HEK293 (cell line): ENCODE results near the gene KCNQ1.
A peak's percentile ranks its signal among the peaks of the same experiment; 100 is the strongest.

Experiments used
- CTCF ChIA-PET: fragments of 350-600 bp; formaldehyde crosslinking; extraction: SDS; loops from one replicate; lab custom pipeline; 2021; ENCODE audit warnings: antibody characterized with exemption; lab: Yijun Ruan, JAX
- POLR2A ChIA-PET: fragments of 300-600 bp; formaldehyde crosslinking; extraction: SDS; loops from one replicate; lab custom pipeline; 2020; ENCODE audit warnings: antibody characterized with exemption, inconsistent platforms; lab: Yijun Ruan, JAX
- H3K27ac ChIP-seq: fragments of 200-500 bp; sonication (Bioruptor generic); 2 replicates; pipeline ENCODE4 v1.5.1; 2014; ENCODE audit warnings: low read depth, low read length, control low read depth, inconsistent platforms; ENCODE audit errors: extremely low read depth
- H3K36me3 ChIP-seq, 2 experiments: fragments of 200-500 bp in 1 of 2; sonication (Bioruptor generic) in 1 of 2; 1 replicate in 1 of 2; 2 replicates in 1 of 2; pipeline ENCODE4 v1.5.1; 2014 to 2017; ENCODE audit warnings: inconsistent platforms in 2 of 2, low read length in 2 of 2; ENCODE audit not compliant: control insufficient read depth in 2 of 2, insufficient read depth in 1 of 2
- H3K4me1 ChIP-seq: fragments of 200-500 bp; sonication (Bioruptor generic); 2 replicates; pipeline ENCODE4 v1.5.1; 2014; ENCODE audit warnings: mild to moderate bottlenecking, low read length, inconsistent platforms; ENCODE audit not compliant: control insufficient read depth, insufficient read depth
- H3K4me3 ChIP-seq: 2 replicates; pipeline ENCODE4 v1.5.1; 2011; ENCODE audit warnings: low read depth, mild to moderate bottlenecking, control low read depth, low read length, moderate library complexity
- H3K9me3 ChIP-seq: fragments of 200-500 bp; sonication (Bioruptor generic); 2 replicates; pipeline ENCODE4 v1.5.1; 2014; ENCODE audit warnings: low read depth, low read length, inconsistent platforms; ENCODE audit not compliant: control insufficient read depth, insufficient read depth
- EGR2 ChIP-seq: fragments of 450-650 bp; formaldehyde crosslinking; IDR thresholded peaks from 2 replicates; pipeline ENCODE4 v1.5.1; 2016; ENCODE audit warnings: low read depth, missing biosample characterization, missing genetic modification characterization
- ELK4 ChIP-seq: IDR thresholded peaks from 2 replicates; pipeline ENCODE4 v1.6.1; 2011; ENCODE audit warnings: mild to moderate bottlenecking, low read depth, low read length, borderline replicate concordance
- GLIS1 ChIP-seq: fragments of 450-650 bp; formaldehyde crosslinking; IDR thresholded peaks from 2 replicates; pipeline ENCODE4 v1.5.1; 2016; ENCODE audit warnings: missing biosample characterization, missing genetic modification characterization
- KLF9 ChIP-seq: fragments of 450-650 bp; formaldehyde crosslinking; IDR thresholded peaks from 2 replicates; pipeline ENCODE4 v1.5.1; 2016; ENCODE audit warnings: missing biosample characterization, missing genetic modification characterization, low read depth
- PRDM4 ChIP-seq: fragments of 450-650 bp; formaldehyde crosslinking; IDR thresholded peaks from 2 replicates; pipeline ENCODE4 v1.5.1; 2017; ENCODE audit warnings: missing biosample characterization, missing genetic modification characterization
- RBAK ChIP-seq: fragments of 450-650 bp; formaldehyde crosslinking; IDR thresholded peaks from 2 replicates; pipeline ENCODE4 v1.5.1; 2016; ENCODE audit warnings: missing biosample characterization, missing genetic modification characterization
- ZBTB1 ChIP-seq: fragments of 450-650 bp; formaldehyde crosslinking; IDR thresholded peaks from 2 replicates; pipeline ENCODE4 v1.5.1; 2016; ENCODE audit warnings: missing biosample characterization, missing genetic modification characterization
- ZBTB20 ChIP-seq: fragments of 450-650 bp; formaldehyde crosslinking; IDR thresholded peaks from 2 replicates; pipeline ENCODE4 v1.5.1; 2016; ENCODE audit warnings: missing biosample characterization, missing genetic modification characterization
- ZFHX2 ChIP-seq: fragments of 450-650 bp; formaldehyde crosslinking; conservative IDR thresholded peaks from 2 replicates; pipeline ENCODE4 v1.5.1; 2016; ENCODE audit warnings: missing biosample characterization, missing genetic modification characterization
- ZFP41 ChIP-seq: fragments of 450-650 bp; formaldehyde crosslinking; IDR thresholded peaks from 2 replicates; pipeline ENCODE4 v1.5.1; 2016; ENCODE audit warnings: missing biosample characterization, missing genetic modification characterization, borderline replicate concordance
- ZIC2 ChIP-seq: fragments of 450-650 bp; formaldehyde crosslinking; IDR thresholded peaks from 2 replicates; pipeline ENCODE4 v1.5.1; 2016; ENCODE audit warnings: missing biosample characterization, missing genetic modification characterization
- ZNF23 ChIP-seq: fragments of 450-650 bp; formaldehyde crosslinking; IDR thresholded peaks from 2 replicates; pipeline ENCODE4 v1.5.1; 2016; ENCODE audit warnings: missing biosample characterization, missing genetic modification characterization, borderline replicate concordance
- ZNF239 ChIP-seq: fragments of 450-650 bp; formaldehyde crosslinking; IDR thresholded peaks from 2 replicates; pipeline ENCODE4 v1.5.1; 2016; ENCODE audit warnings: missing biosample characterization, missing genetic modification characterization
- ZNF274 ChIP-seq, 2 experiments: fragments of 200-500 bp in 1 of 2; fragments of 450-650 bp in 1 of 2; sonication (Bioruptor generic) in 1 of 2; formaldehyde crosslinking in 1 of 2; IDR thresholded peaks; 2 replicates each; pipeline versions ENCODE4 v1.5.1 to v1.6.1; 2014 to 2016; ENCODE audit warnings: borderline replicate concordance in 1 of 2, inconsistent platforms in 1 of 2, low read length in 1 of 2, missing biosample characterization in 1 of 2, missing genetic modification characterization in 1 of 2
- ZNF324 ChIP-seq: fragments of 450-650 bp; formaldehyde crosslinking; IDR thresholded peaks from 2 replicates; pipeline ENCODE4 v1.5.1; 2016; ENCODE audit warnings: missing biosample characterization, missing genetic modification characterization
- ZNF362 ChIP-seq: fragments of 450-650 bp; formaldehyde crosslinking; IDR thresholded peaks from 2 replicates; pipeline ENCODE4 v1.5.1; 2016; ENCODE audit warnings: missing biosample characterization, missing genetic modification characterization
- ZNF473 ChIP-seq: fragments of 450-650 bp; formaldehyde crosslinking; IDR thresholded peaks from 2 replicates; pipeline ENCODE4 v1.5.1; 2017; ENCODE audit warnings: missing biosample characterization, missing genetic modification characterization
- ZNF560 ChIP-seq: fragments of 450-650 bp; formaldehyde crosslinking; IDR thresholded peaks from 2 replicates; pipeline ENCODE4 v1.5.1; 2017; ENCODE audit warnings: missing biosample characterization, missing genetic modification characterization, borderline replicate concordance
- ZNF610 ChIP-seq: fragments of 450-650 bp; formaldehyde crosslinking; IDR thresholded peaks from 2 replicates; pipeline ENCODE4 v1.5.1; 2016; ENCODE audit warnings: missing biosample characterization, missing genetic modification characterization, borderline replicate concordance
- ZNF624 ChIP-seq: fragments of 450-650 bp; formaldehyde crosslinking; IDR thresholded peaks from 2 replicates; pipeline ENCODE4 v1.5.1; 2017; ENCODE audit warnings: missing biosample characterization, missing genetic modification characterization
- ZNF639 ChIP-seq: fragments of 450-650 bp; formaldehyde crosslinking; IDR thresholded peaks from 2 replicates; pipeline ENCODE4 v1.5.1; 2016; ENCODE audit warnings: missing biosample characterization, missing genetic modification characterization
- ZNF747 ChIP-seq: fragments of 450-650 bp; formaldehyde crosslinking; IDR thresholded peaks from 2 replicates; pipeline ENCODE4 v1.5.1; 2016; ENCODE audit warnings: missing biosample characterization, missing genetic modification characterization
- ZNF791 ChIP-seq: fragments of 450-650 bp; formaldehyde crosslinking; IDR thresholded peaks from 2 replicates; pipeline ENCODE4 v1.5.1; 2016; ENCODE audit warnings: missing biosample characterization, missing genetic modification characterization
- ZNF837 ChIP-seq: fragments of 450-650 bp; formaldehyde crosslinking; IDR thresholded peaks from 2 replicates; pipeline ENCODE4 v1.5.1; 2016; ENCODE audit warnings: missing biosample characterization, missing genetic modification characterization
- ZNF843 ChIP-seq: fragments of 450-650 bp; formaldehyde crosslinking; IDR thresholded peaks from 2 replicates; pipeline ENCODE4 v1.5.1; 2016; ENCODE audit warnings: missing biosample characterization, missing genetic modification characterization

KCNQ1 gene

GRCh38 chr11:2574043-2574552 lies 129.3 kb downstream of the KCNQ1 start:
- Histone ChIP-seq H3K4me3 (no peak overlapping the region), H3K27ac (no peak overlapping the region), H3K4me1 (no peaks in the 10 kb centered on the region), H3K9me3 (no peaks in the 10 kb centered on the region), H3K36me3 (no peaks in the 10 kb centered on the region)
- ChIA-PET CTCF (no interaction called here), POLR2A (no interaction called here)
- TF ChIP-seq ZNF473 (no peak), RBAK (no peak)

GRCh38 chr11:2574553-2575535 lies 130.0 kb downstream of the KCNQ1 start:
- Histone ChIP-seq H3K4me3 (no peak overlapping the region), H3K27ac (no peak overlapping the region)
- TF ChIP-seq EGR2 (tag by site-specific recombination) (peak; percentile 55; the same call in 1 of the 2 replicates), ZIC2 (tag by site-specific recombination) (peak; percentile 64), ZNF274 (IDR thresholded peaks at IDR 0.05; ENCODE audit: low read length) (no peak), ZNF274 (tag by site-specific recombination; IDR thresholded peaks at IDR 0.05; ENCODE audit: borderline replicate concordance) (no peak), ZNF560 (tag by site-specific recombination) (no peak), ZFHX2 (peak; percentile 79), GLIS1 (0 out of 2 replicates have a peak, but pooled peaks have one; percentile 6)
- TF ChIP-seq, all 188 proteins: peak for 4
- Histone ChIP-seq H3K4me1 (no peaks in the 10 kb centered on the region), H3K9me3 (no peaks in the 10 kb centered on the region), H3K36me3 (no peaks in the 10 kb centered on the region)
- ChIA-PET CTCF (no interaction called here), POLR2A (no interaction called here)

GRCh38 chr11:2575591-2576051 lies 130.8 kb downstream of the KCNQ1 start:
- TF ChIP-seq ZNF324 (tag by site-specific recombination) (no peak), ZNF239 (tag by site-specific recombination) (no peak), ZNF23 (tag by site-specific recombination) (no peak), ZNF624 (no peak), ZBTB20 (tag by site-specific recombination) (no peak), PRDM4 (no peak), ZFP41 (tag by site-specific recombination) (no peak), ZNF639 (no peak), ZNF837 (tag by site-specific recombination) (no peak), ZNF362 (tag by site-specific recombination) (no peak), ZNF747 (tag by site-specific recombination) (no peak), ZNF791 (tag by site-specific recombination) (no peak), ZBTB1 (tag by site-specific recombination) (no peak), ELK4 (no peak), ZNF610 (no peak), RBAK (no peak), ZNF843 (tag by site-specific recombination) (no peak), KLF9 (no peak)
- H3K4me3 ChIP-seq = no peak overlapping the region
- ChIA-PET POLR2A (no interaction called here), CTCF (interaction anchor here (0.6 kb wide), 1 partner anchor 71 kb away, joined by 3 read pairs; no protein-coding TSS in a partner anchor)
- H3K36me3 ChIP-seq = no peaks in the 10 kb centered on the region
- H3K27ac ChIP-seq = no peak overlapping the region
- H3K4me1 ChIP-seq = no peaks in the 10 kb centered on the region
- H3K9me3 ChIP-seq = no peaks in the 10 kb centered on the region
